Hepatocyte (in vitro differentiated cells): Measurements from ENCODE around the gene ELAVL4.

ENCODE experiments used
- EZH2 ChIP-seq: fragments of 200-600 bp; sonication (generic); IDR thresholded peaks from 2 replicates; pipeline ENCODE4 v1.6.1; 2016; ENCODE audit warnings: antibody characterized with exemption, mild to moderate bottlenecking, borderline replicate concordance
- EZH2phosphoT487 ChIP-seq: fragments of 200-600 bp; sonication (generic); IDR thresholded peaks from one replicate; pipeline ENCODE4 v1.6.1; 2018; ENCODE audit warnings: antibody characterized with exemption, mild to moderate bottlenecking, low read depth, moderate library complexity; ENCODE audit not compliant: unreplicated experiment, severe bottlenecking
- TF ChIP-seq, protein P1 (sequence below): fragments of 200-600 bp; sonication (generic); IDR thresholded peaks from 2 replicates; pipeline ENCODE4 v1.5.1; 2016; ENCODE audit warnings: antibody characterized with exemption, mild to moderate bottlenecking; ENCODE audit not compliant: poor library complexity

DNA sequence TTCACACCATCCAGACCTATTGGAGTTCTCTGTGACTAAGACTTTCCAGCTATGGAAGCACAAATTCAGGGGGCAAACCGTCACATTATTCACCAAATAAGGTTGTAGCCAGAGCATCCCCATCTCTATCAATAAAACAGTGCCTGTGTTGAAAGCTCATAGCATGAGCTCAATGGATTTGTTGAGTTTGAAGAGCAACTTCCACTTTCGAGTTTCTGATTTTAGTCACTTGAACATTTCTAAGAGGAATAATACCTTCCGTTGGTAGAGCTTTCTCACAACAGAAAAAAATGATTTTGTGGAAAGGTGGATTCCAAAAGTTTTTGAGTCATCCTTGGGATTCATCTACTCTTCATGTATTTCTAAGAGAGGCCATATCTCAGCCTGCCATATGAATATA lies 13.0 kb upstream of the ELAVL4 start:
- TF ChIP-seq, protein P1, sequence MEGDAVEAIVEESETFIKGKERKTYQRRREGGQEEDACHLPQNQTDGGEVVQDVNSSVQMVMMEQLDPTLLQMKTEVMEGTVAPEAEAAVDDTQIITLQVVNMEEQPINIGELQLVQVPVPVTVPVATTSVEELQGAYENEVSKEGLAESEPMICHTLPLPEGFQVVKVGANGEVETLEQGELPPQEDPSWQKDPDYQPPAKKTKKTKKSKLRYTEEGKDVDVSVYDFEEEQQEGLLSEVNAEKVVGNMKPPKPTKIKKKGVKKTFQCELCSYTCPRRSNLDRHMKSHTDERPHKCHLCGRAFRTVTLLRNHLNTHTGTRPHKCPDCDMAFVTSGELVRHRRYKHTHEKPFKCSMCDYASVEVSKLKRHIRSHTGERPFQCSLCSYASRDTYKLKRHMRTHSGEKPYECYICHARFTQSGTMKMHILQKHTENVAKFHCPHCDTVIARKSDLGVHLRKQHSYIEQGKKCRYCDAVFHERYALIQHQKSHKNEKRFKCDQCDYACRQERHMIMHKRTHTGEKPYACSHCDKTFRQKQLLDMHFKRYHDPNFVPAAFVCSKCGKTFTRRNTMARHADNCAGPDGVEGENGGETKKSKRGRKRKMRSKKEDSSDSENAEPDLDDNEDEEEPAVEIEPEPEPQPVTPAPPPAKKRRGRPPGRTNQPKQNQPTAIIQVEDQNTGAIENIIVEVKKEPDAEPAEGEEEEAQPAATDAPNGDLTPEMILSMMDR = no peak
- TF ChIP-seq EZH2 (no peak), EZH2phosphoT487 (no peak)
